Ureter (tissue), 1 donor: ENCODE data around the gene NEUROD2. TPM values are rescaled to one million over a fixed set of nuclear protein-coding genes. Genes with fewer than 3 reads are reported as not detected.

Experiments used
- DNase-seq: peaks from one replicate; pipeline ENCODE4 v3.0.0-alpha.2; 2020; ENCODE audit warnings: low spot score
- total RNA-seq: library from RNA; stranded (reverse); gene quantifications from one replicate; pipeline ENCODE4 v1.2.4, GENCODE V29; 2023
- donor health status: DM: yes; HTN: yes; CAD: no.

NEUROD2 gene
- total RNA-seq, 1 donor from 2014 or later = not detected

- no peak for DNase-seq
Observed at GRCh38 chr17:39618956-39619785, 11.5 kb upstream of the NEUROD2 start.

GRCh38 chr17:39618246-39618913 lies 10.7 kb upstream of the NEUROD2 start:
- DNase-seq = no peak

- peak; percentile 69 for DNase-seq
Observed at GRCh38 chr17:39617446-39618245, 9.9 kb upstream of the NEUROD2 start.

- DNase-seq = no peak
Observed at GRCh38 chr17:39617100-39617445, 9.4 kb upstream of the NEUROD2 start.

GRCh38 chr17:39615434-39615833 lies 7.7 kb upstream of the NEUROD2 start:
- DNase-seq = no peak

GRCh38 chr17:39614545-39615157 lies 6.9 kb upstream of the NEUROD2 start:
- no peak for DNase-seq

- no peak for DNase-seq
Observed at GRCh38 chr17:39612935-39613464, 5.3 kb upstream of the NEUROD2 start.

- no peak for DNase-seq
Observed at GRCh38 chr17:39612291-39612894, 4.7 kb upstream of the NEUROD2 start.

- DNase-seq = no peak
Observed at GRCh38 chr17:39611401-39612112, 3.8 kb upstream of the NEUROD2 start.

- no peak for DNase-seq
Observed at GRCh38 chr17:39609416-39610025, 1.8 kb upstream of the NEUROD2 start.

- no peak for DNase-seq
Observed at GRCh38 chr17:39608142-39608981, 642 bp upstream of the NEUROD2 start.

GRCh38 chr17:39607057-39607850 lies 466 bp downstream of the NEUROD2 start:
- no peak for DNase-seq

GRCh38 chr17:39606434-39607056 lies 1.2 kb downstream of the NEUROD2 start:
- DNase-seq = no peak

GRCh38 chr17:39605492-39606433 lies 2.0 kb downstream of the NEUROD2 start:
- DNase-seq = no peak

GRCh38 chr17:39604911-39605491 lies 2.7 kb downstream of the NEUROD2 start:
- no peak for DNase-seq

- no peak for DNase-seq
Observed at GRCh38 chr17:39603304-39604016, 4.3 kb downstream of the NEUROD2 start.
